Activated naive CD8-positive, alpha-beta T cell treated with anti-CD3 and anti-CD28 coated beads for 36 hours (primary cell): ENCODE results near the gene VEGFA. TPM values are rescaled to one million over a fixed set of nuclear protein-coding genes. Genes with fewer than 3 reads are reported as not detected.

Experiments used
- DNase-seq: peaks from one replicate; pipeline ENCODE4 v3.0.0; 2021
- H3K27ac Mint-ChIP-seq: one replicate; pipeline ENCODE4 v1.8.0; 2022; ENCODE audit warnings: mild to moderate bottlenecking, moderate library complexity, mixed read lengths
- H3K27me3 Mint-ChIP-seq: one replicate; pipeline ENCODE4 v1.8.0; 2022; ENCODE audit warnings: mild to moderate bottlenecking, mixed read lengths
- H3K36me3 Mint-ChIP-seq: one replicate; pipeline ENCODE4 v1.8.0; 2021; ENCODE audit warnings: mild to moderate bottlenecking, mixed read lengths
- H3K4me1 Mint-ChIP-seq: one replicate; pipeline ENCODE4 v1.8.0; 2021; ENCODE audit warnings: mixed read lengths
- H3K4me3 Mint-ChIP-seq: one replicate; pipeline ENCODE4 v1.8.0; 2022; ENCODE audit warnings: mild to moderate bottlenecking, moderate library complexity, mixed read lengths
- H3K9me3 Mint-ChIP-seq: one replicate; pipeline ENCODE4 v1.8.0; 2022; ENCODE audit warnings: mixed read lengths
- total RNA-seq, 2 experiments: library from RNA; stranded (reverse); gene quantifications; one replicate each; pipeline ENCODE4 v1.2.3, GENCODE V29; 2021

The VEGFA gene
- total RNA-seq, 2 experiments from 2014 or later: 51.9 to 54.7 TPM

GRCh38 chr6:43744491-43744890 is 25.5 kb upstream of the VEGFA start:
- H3K27ac Mint-ChIP-seq: no peak overlapping the region
- no peaks in the 10 kb centered on the region for H3K27me3 Mint-ChIP-seq
- H3K9me3 Mint-ChIP-seq: no peaks in the 10 kb centered on the region
- H3K36me3 Mint-ChIP-seq: no peaks in the 10 kb centered on the region
- peaks cover 2% of the 10 kb centered on the region for H3K4me1 Mint-ChIP-seq
- DNase-seq: no peak
- H3K4me3 Mint-ChIP-seq: no peak overlapping the region

- Mint-ChIP-seq H3K27ac (no peak overlapping the region), H3K4me1 (peaks cover 2% of the 10 kb centered on the region), H3K27me3 (no peaks in the 10 kb centered on the region), H3K9me3 (no peaks in the 10 kb centered on the region), H3K4me3 (no peak overlapping the region), H3K36me3 (no peaks in the 10 kb centered on the region)
- no peak for DNase-seq
These were observed 24.9 kb upstream of the VEGFA start for GRCh38 chr6:43744931-43745727.

- Mint-ChIP-seq H3K36me3 (no peaks in the 10 kb centered on the region), H3K9me3 (no peaks in the 10 kb centered on the region), H3K27ac (no peak overlapping the region), H3K4me1 (no peaks in the 10 kb centered on the region), H3K27me3 (no peaks in the 10 kb centered on the region), H3K4me3 (no peak overlapping the region)
- DNase-seq: no peak
These were observed 23.9 kb upstream of the VEGFA start for GRCh38 chr6:43746071-43746470.

GRCh38 chr6:43746613-43747102 is 23.4 kb upstream of the VEGFA start:
- no peak overlapping the region for H3K27ac Mint-ChIP-seq
- no peaks in the 10 kb centered on the region for H3K4me1 Mint-ChIP-seq
- no peaks in the 10 kb centered on the region for H3K36me3 Mint-ChIP-seq
- H3K9me3 Mint-ChIP-seq: no peaks in the 10 kb centered on the region
- no peaks in the 10 kb centered on the region for H3K27me3 Mint-ChIP-seq
- H3K4me3 Mint-ChIP-seq: no peak overlapping the region
- DNase-seq: no peak

GRCh38 chr6:43747784-43748183 is 22.2 kb upstream of the VEGFA start:
- Mint-ChIP-seq H3K4me1 (no peaks in the 10 kb centered on the region), H3K36me3 (no peaks in the 10 kb centered on the region), H3K27ac (no peak overlapping the region), H3K9me3 (no peaks in the 10 kb centered on the region), H3K27me3 (no peaks in the 10 kb centered on the region), H3K4me3 (no peak overlapping the region)
- no peak for DNase-seq

GRCh38 chr6:43748765-43749164 is 21.2 kb upstream of the VEGFA start:
- H3K36me3 Mint-ChIP-seq: no peaks in the 10 kb centered on the region
- H3K4me3 Mint-ChIP-seq: no peak overlapping the region
- no peaks in the 10 kb centered on the region for H3K9me3 Mint-ChIP-seq
- no peaks in the 10 kb centered on the region for H3K27me3 Mint-ChIP-seq
- no peaks in the 10 kb centered on the region for H3K4me1 Mint-ChIP-seq
- no peak for DNase-seq
- H3K27ac Mint-ChIP-seq: no peak overlapping the region

- Mint-ChIP-seq H3K4me1 (no peaks in the 10 kb centered on the region), H3K9me3 (no peaks in the 10 kb centered on the region), H3K4me3 (no peak overlapping the region), H3K27ac (no peak overlapping the region), H3K27me3 (no peaks in the 10 kb centered on the region), H3K36me3 (no peaks in the 10 kb centered on the region)
- DNase-seq: no peak
These were observed 20.6 kb upstream of the VEGFA start for GRCh38 chr6:43749461-43749860.

GRCh38 chr6:43750622-43751021 is 19.4 kb upstream of the VEGFA start:
- H3K27me3 Mint-ChIP-seq: no peaks in the 10 kb centered on the region
- H3K4me3 Mint-ChIP-seq: no peak overlapping the region
- DNase-seq: no peak
- no peaks in the 10 kb centered on the region for H3K36me3 Mint-ChIP-seq
- H3K4me1 Mint-ChIP-seq: no peaks in the 10 kb centered on the region
- H3K9me3 Mint-ChIP-seq: no peaks in the 10 kb centered on the region
- no peak overlapping the region for H3K27ac Mint-ChIP-seq

GRCh38 chr6:43753570-43754183 is 16.3 kb upstream of the VEGFA start:
- Mint-ChIP-seq H3K27me3 (no peaks in the 10 kb centered on the region), H3K4me1 (peaks cover 4% of the 10 kb centered on the region), H3K4me3 (no peak overlapping the region), H3K9me3 (no peaks in the 10 kb centered on the region), H3K27ac (no peak overlapping the region), H3K36me3 (no peaks in the 10 kb centered on the region)
- no peak for DNase-seq

GRCh38 chr6:43757966-43758616 is 11.9 kb upstream of the VEGFA start:
- H3K4me3 Mint-ChIP-seq: no peak overlapping the region

GRCh38 chr6:43758617-43759050 is 11.4 kb upstream of the VEGFA start:
- H3K36me3 Mint-ChIP-seq: no peaks in the 10 kb centered on the region
- peaks cover 7% of the 10 kb centered on the region for H3K4me1 Mint-ChIP-seq
- H3K9me3 Mint-ChIP-seq: no peaks in the 10 kb centered on the region
- H3K27ac Mint-ChIP-seq: no peak overlapping the region
- DNase-seq: no peak
- no peaks in the 10 kb centered on the region for H3K27me3 Mint-ChIP-seq
- no peak overlapping the region for H3K4me3 Mint-ChIP-seq

More at GRCh38 chr6:43757966-43758616, 11.9 kb upstream of the VEGFA start:
- Mint-ChIP-seq H3K27me3 (no peaks in the 10 kb centered on the region), H3K36me3 (no peaks in the 10 kb centered on the region), H3K27ac (no peak overlapping the region), H3K4me1 (peaks cover 4% of the 10 kb centered on the region), H3K9me3 (no peaks in the 10 kb centered on the region)
- no peak for DNase-seq

GRCh38 chr6:43759136-43759906 is 10.7 kb upstream of the VEGFA start:
- H3K36me3 Mint-ChIP-seq: no peaks in the 10 kb centered on the region
- peaks cover 12% of the 10 kb centered on the region for H3K4me1 Mint-ChIP-seq
- no peaks in the 10 kb centered on the region for H3K9me3 Mint-ChIP-seq
- no peaks in the 10 kb centered on the region for H3K27me3 Mint-ChIP-seq
- no peak overlapping the region for H3K27ac Mint-ChIP-seq
- DNase-seq: no peak
- no peak overlapping the region for H3K4me3 Mint-ChIP-seq

GRCh38 chr6:43759907-43760206 is 10.2 kb upstream of the VEGFA start:
- no peaks in the 10 kb centered on the region for H3K27me3 Mint-ChIP-seq
- no peak overlapping the region for H3K4me3 Mint-ChIP-seq
- no peaks in the 10 kb centered on the region for H3K9me3 Mint-ChIP-seq
- H3K27ac Mint-ChIP-seq: no peak overlapping the region
- H3K4me1 Mint-ChIP-seq: peaks cover 12% of the 10 kb centered on the region
- no peaks in the 10 kb centered on the region for H3K36me3 Mint-ChIP-seq
- DNase-seq: no peak

GRCh38 chr6:43760210-43761168 is 9.5 kb upstream of the VEGFA start:
- Mint-ChIP-seq H3K9me3 (no peaks in the 10 kb centered on the region), H3K27me3 (no peaks in the 10 kb centered on the region), H3K27ac (no peak overlapping the region)

More at GRCh38 chr6:43760210-43761168, 9.5 kb upstream of the VEGFA start:
- H3K36me3 Mint-ChIP-seq: no peaks in the 10 kb centered on the region
- DNase-seq: no peak
- H3K4me3 Mint-ChIP-seq: no peak overlapping the region
- peaks cover 12% of the 10 kb centered on the region for H3K4me1 Mint-ChIP-seq
